ENCODE data around the gene YPEL4. TPM values are rescaled to one million over a fixed set of nuclear protein-coding genes. Genes with fewer than 3 reads are reported as not detected.

YPEL4 gene
- total RNA-seq, 1 experiment from 2014 or later = 0.32 TPM

DNA sequence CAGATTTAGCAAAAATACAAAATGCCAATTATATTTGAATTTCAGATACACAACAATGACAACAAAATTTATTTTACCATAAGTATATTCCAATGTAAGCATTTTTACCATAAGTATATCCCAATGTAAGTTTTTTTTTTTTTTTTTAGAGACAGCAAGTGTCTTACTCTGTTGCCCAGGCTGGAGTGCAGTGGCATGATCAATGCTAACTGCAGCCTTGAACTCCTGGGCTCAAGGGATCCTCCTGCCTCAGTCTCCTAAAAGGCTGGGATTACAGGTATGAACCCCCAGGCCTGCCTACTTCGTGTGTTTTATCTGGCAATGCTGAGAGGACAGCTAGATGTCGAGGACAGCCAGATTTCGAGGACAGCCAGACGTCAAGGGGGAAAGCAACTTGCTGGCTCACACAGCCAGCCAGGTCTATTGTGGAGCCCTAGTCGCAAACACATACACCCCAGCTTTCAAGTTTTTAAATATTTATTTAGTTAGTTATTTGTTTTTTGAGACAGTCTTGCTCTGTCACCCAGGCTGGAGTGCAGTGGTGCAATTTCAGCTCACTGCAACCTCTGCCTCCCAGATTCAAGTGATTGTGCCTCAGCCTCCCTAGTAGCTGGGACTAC is 53.3 kb downstream of the YPEL4 start:
- ChIA-PET POLR2A (no interaction called here), RAD21 (ENCODE audit: low non-redundant PET in 1 of 2, low total read pairs in 2 of 2, uncharacterized antibody in 2 of 2, unreplicated experiment in 2 of 2) (no interaction called here), CTCF (no interaction called here)
- H3K27ac ChIP-seq (ENCODE audit: low read depth, low read length) = no peak overlapping the region
- H3K4me1 ChIP-seq (ENCODE audit: control insufficient read depth in 1 of 2, insufficient read depth in 2 of 2, low read length in 2 of 2) = peaks cover 0 to 6% of the 10 kb centered on the region in 2 experiments; a peak in 1 of 4 replicates
- TF ChIP-seq EZH2phosphoT487 (IDR thresholded peaks at IDR 0.05; ENCODE audit: borderline replicate concordance) (no peak), YY1 (IDR thresholded peaks at IDR 0.05; ENCODE audit: extremely low read depth, insufficient replicate concordance, low read depth, low read length) (no peak), ZFX (IDR thresholded peaks at IDR 0.05) (no peak), SIN3A (IDR thresholded peaks at IDR 0.05; ENCODE audit: low read depth) (no peak), RAD21 (IDR thresholded peaks at IDR 0.05; ENCODE audit: low read depth) (no peak), EGR1 (IDR thresholded peaks at IDR 0.05; ENCODE audit: low read depth) (no peak), EZH2 (IDR thresholded peaks at IDR 0.05) (no peak)
- TF ChIP-seq, protein P1, sequence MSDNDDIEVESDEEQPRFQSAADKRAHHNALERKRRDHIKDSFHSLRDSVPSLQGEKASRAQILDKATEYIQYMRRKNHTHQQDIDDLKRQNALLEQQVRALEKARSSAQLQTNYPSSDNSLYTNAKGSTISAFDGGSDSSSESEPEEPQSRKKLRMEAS (IDR thresholded peaks at IDR 0.05) = no peak
- TF ChIP-seq, protein P2, sequence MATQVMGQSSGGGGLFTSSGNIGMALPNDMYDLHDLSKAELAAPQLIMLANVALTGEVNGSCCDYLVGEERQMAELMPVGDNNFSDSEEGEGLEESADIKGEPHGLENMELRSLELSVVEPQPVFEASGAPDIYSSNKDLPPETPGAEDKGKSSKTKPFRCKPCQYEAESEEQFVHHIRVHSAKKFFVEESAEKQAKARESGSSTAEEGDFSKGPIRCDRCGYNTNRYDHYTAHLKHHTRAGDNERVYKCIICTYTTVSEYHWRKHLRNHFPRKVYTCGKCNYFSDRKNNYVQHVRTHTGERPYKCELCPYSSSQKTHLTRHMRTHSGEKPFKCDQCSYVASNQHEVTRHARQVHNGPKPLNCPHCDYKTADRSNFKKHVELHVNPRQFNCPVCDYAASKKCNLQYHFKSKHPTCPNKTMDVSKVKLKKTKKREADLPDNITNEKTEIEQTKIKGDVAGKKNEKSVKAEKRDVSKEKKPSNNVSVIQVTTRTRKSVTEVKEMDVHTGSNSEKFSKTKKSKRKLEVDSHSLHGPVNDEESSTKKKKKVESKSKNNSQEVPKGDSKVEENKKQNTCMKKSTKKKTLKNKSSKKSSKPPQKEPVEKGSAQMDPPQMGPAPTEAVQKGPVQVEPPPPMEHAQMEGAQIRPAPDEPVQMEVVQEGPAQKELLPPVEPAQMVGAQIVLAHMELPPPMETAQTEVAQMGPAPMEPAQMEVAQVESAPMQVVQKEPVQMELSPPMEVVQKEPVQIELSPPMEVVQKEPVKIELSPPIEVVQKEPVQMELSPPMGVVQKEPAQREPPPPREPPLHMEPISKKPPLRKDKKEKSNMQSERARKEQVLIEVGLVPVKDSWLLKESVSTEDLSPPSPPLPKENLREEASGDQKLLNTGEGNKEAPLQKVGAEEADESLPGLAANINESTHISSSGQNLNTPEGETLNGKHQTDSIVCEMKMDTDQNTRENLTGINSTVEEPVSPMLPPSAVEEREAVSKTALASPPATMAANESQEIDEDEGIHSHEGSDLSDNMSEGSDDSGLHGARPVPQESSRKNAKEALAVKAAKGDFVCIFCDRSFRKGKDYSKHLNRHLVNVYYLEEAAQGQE (IDR thresholded peaks at IDR 0.05; ENCODE audit: low read depth) = no peak
- TF ChIP-seq, protein P3, sequence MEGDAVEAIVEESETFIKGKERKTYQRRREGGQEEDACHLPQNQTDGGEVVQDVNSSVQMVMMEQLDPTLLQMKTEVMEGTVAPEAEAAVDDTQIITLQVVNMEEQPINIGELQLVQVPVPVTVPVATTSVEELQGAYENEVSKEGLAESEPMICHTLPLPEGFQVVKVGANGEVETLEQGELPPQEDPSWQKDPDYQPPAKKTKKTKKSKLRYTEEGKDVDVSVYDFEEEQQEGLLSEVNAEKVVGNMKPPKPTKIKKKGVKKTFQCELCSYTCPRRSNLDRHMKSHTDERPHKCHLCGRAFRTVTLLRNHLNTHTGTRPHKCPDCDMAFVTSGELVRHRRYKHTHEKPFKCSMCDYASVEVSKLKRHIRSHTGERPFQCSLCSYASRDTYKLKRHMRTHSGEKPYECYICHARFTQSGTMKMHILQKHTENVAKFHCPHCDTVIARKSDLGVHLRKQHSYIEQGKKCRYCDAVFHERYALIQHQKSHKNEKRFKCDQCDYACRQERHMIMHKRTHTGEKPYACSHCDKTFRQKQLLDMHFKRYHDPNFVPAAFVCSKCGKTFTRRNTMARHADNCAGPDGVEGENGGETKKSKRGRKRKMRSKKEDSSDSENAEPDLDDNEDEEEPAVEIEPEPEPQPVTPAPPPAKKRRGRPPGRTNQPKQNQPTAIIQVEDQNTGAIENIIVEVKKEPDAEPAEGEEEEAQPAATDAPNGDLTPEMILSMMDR (IDR thresholded peaks at IDR 0.05 in 2 of 3, conservative IDR thresholded peaks at IDR 0.05 in 1 of 3; ENCODE audit: borderline replicate concordance in 1 of 3, insufficient read depth in 1 of 3, low read depth in 2 of 3, low read length in 2 of 3) = no peak
- no peaks in the 10 kb centered on the region for H3K9me3 ChIP-seq (ENCODE audit: control insufficient read depth in 1 of 2, insufficient read depth in 1 of 2, low read depth in 1 of 2, low read length in 2 of 2)
- no peaks in the 10 kb centered on the region for H3K27me3 ChIP-seq (ENCODE audit: insufficient read depth, low read length)
- H3K36me3 ChIP-seq (ENCODE audit: control insufficient read depth in 1 of 2, insufficient read depth in 2 of 2, low read length in 2 of 2) = no peaks in the 10 kb centered on the region
- no peaks in the 10 kb centered on the region for H3K79me2 ChIP-seq (ENCODE audit: insufficient read depth, low read length)
- H4K20me1 ChIP-seq (ENCODE audit: insufficient read depth) = no peaks in the 10 kb centered on the region
- no peak for DNase-seq (ENCODE audit: low read depth, low spot score)
- H3K4me2 ChIP-seq (ENCODE audit: low read length) = no peak overlapping the region
- BruUV-seq (replicated peaks) = no TSS peak
- no peaks in the 10 kb centered on the region for H3K9me2 ChIP-seq (ENCODE audit: insufficient read depth)
- intact Hi-C loops (cut with micrococcal nuclease) = no loop called here
- H3K9ac ChIP-seq (ENCODE audit: low read length) = no peak overlapping the region
- ATAC-seq = no peak
- H2AFZ ChIP-seq (ENCODE audit: low read depth, low read length, poor library complexity, severe bottlenecking) = no peak overlapping the region
- H3K4me3 ChIP-seq (replicated peaks in 1 of 2; ENCODE audit: low read depth in 1 of 2, low read length in 2 of 2) = no peak overlapping the region

MicroRNAs encoded within 50 kb of the gene (microRNA counts, 767-probe panel; counts per million panel counts)
- 17,889 counts per million, percentile 29 among the panel's probes with 10 or more counts for microRNA hsa-miR-130a-3p

Small RNA genes lying within 50 kb of the gene (microRNA-seq; reads per million reads assigned to microRNA genes)
- 4,717 reads per million, percentile 91 among the genes with 10 or more reads in this experiment for gene MIR130A (ENCODE audit: borderline number of aligned reads)

Other genes with a start within 250 kb of the YPEL4 start
- 36.9 TPM for gene SLC43A3, start 222.8 kb downstream of the YPEL4 start, total RNA-seq (2021; ENCODE audit: unreplicated experiment)
- 24.0 TPM for gene RTN4RL2, start 189.4 kb downstream of the YPEL4 start, total RNA-seq (2021; ENCODE audit: unreplicated experiment)
- gene SLC43A1, start 134.2 kb downstream of the YPEL4 start, total RNA-seq (2021; ENCODE audit: unreplicated experiment) = 11.8 TPM
- gene TIMM10, start 119.2 kb downstream of the YPEL4 start, total RNA-seq (2021; ENCODE audit: unreplicated experiment) = 65.6 TPM
- not detected for gene SMTNL1, start 112.3 kb downstream of the YPEL4 start, total RNA-seq (2021; ENCODE audit: unreplicated experiment)
- gene UBE2L6, start 82.2 kb downstream of the YPEL4 start, total RNA-seq (2021; ENCODE audit: unreplicated experiment) = 24.8 TPM
- gene SERPING1, start 52.2 kb downstream of the YPEL4 start, total RNA-seq (2021; ENCODE audit: unreplicated experiment) = 3.4 TPM
- 17.7 TPM for gene CLP1, start 7.8 kb upstream of the YPEL4 start, total RNA-seq (2021; ENCODE audit: unreplicated experiment)
- 64.1 TPM for gene ZDHHC5, start 18.2 kb upstream of the YPEL4 start, total RNA-seq (2021; ENCODE audit: unreplicated experiment)
- gene MED19, start 62.3 kb upstream of the YPEL4 start, total RNA-seq (2021; ENCODE audit: unreplicated experiment) = 18.0 TPM
- gene TMX2, start 62.7 kb upstream of the YPEL4 start, total RNA-seq (2021; ENCODE audit: unreplicated experiment) = 93.9 TPM
- 194 TPM for gene SELENOH, start 91.6 kb upstream of the YPEL4 start, total RNA-seq (2021; ENCODE audit: unreplicated experiment)
- not detected for gene BTBD18, start 101.9 kb upstream of the YPEL4 start, total RNA-seq (2021; ENCODE audit: unreplicated experiment)
- gene CTNND1, start 111.9 kb upstream of the YPEL4 start, total RNA-seq (2021; ENCODE audit: unreplicated experiment) = 157 TPM

Data from HCT116 (cell line).